ENCODE results near the gene APBB2. TPM values are rescaled to one million over a fixed set of nuclear protein-coding genes. Genes with fewer than 3 reads are reported as not detected.

The APBB2 gene
- total RNA-seq, 2 experiments from 2014 or later: 1.5 to 1.7 TPM

DNA sequence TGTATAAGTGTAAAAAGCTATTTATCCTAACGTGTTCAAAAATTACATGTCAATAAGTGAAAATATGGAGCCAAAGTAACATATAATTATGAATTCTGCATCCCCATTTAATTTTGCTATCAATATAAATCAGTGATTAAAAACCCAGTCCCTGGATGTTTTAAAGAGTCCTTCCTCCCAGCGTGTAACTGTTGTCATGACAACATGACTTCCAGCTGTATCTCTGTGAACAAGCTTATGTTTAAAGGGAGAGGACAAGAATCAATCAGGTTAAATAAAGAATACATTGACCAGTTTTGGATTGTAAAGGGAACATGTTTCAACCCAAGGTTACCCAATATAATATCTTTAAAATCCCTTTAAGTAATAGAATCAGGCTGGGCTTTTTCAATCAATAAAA is 244.8 kb downstream of the APBB2 start:
- POLR2A ChIA-PET: no interaction called here
- no peak for DNase-seq
- no peaks in the 10 kb centered on the region for H3K9me3 Mint-ChIP-seq
- intact Hi-C loops (cut with micrococcal nuclease): no loop called here
- H3K27ac Mint-ChIP-seq: no peak overlapping the region
- no peaks in the 10 kb centered on the region for H3K4me1 Mint-ChIP-seq (ENCODE audit: low read depth)
- no peak overlapping the region for H3K4me3 Mint-ChIP-seq
- CTCF ChIA-PET: no interaction called here
- H3K36me3 Mint-ChIP-seq: no peaks in the 10 kb centered on the region
- H3K27me3 Mint-ChIP-seq: peaks cover 6% of the 10 kb centered on the region

DNA sequence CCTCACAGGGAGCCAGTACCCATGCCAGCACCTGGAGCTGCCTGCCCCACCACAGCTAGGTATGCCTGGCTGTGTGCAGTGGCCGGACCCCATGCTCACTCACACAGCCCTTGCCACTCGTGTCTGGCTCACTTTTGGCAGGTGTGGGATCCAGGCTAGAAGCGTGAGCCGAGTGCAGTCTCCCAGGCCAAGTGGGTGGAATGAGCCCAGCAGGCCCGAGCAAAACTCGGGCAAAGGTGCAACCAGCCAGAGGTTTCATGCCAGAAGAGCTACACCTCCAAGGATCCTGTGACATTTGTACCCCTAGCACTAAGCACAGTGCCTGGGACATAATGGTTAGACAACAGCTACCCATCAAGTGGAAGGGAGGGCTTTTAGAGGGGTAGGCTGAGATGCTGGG is 246.8 kb downstream of the APBB2 start:
- H3K4me3 Mint-ChIP-seq: no peak overlapping the region
- peaks cover 3% of the 10 kb centered on the region for H3K27me3 Mint-ChIP-seq
- no peaks in the 10 kb centered on the region for H3K4me1 Mint-ChIP-seq (ENCODE audit: low read depth)
- H3K9me3 Mint-ChIP-seq: no peaks in the 10 kb centered on the region
- H3K27ac Mint-ChIP-seq: no peak overlapping the region
- DNase-seq: no peak
- POLR2A ChIA-PET: no interaction called here
- no peaks in the 10 kb centered on the region for H3K36me3 Mint-ChIP-seq
- intact Hi-C loops (cut with micrococcal nuclease): no loop called here
- CTCF ChIA-PET: interaction anchor here (1.2 to 1.4 kb wide), 2 partner anchors 9 kb away, joined by 3 to 7 read pairs; no protein-coding TSS in a partner anchor

DNA sequence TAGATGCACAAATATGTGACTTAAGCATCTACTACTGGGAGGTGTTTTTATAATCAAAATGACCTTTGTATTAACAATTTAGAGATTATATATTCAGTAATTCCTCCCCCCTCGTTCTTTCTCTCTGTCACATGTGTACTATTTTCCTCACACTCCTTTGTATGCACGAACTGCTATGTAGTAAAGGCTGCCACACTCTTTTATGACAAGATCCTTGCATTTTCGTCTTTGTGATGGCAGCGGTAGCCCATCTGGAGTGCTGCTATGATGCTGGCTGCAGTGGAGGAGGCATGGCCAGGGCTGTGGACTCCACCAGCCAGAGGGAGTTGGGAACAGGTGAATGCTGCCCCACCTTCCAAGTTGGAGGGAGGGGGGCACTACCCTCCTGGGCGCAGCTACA is 248.3 kb downstream of the APBB2 start:
- POLR2A ChIA-PET: no interaction called here
- H3K9me3 Mint-ChIP-seq: no peaks in the 10 kb centered on the region
- intact Hi-C loops (cut with micrococcal nuclease): no loop called here
- H3K36me3 Mint-ChIP-seq: no peaks in the 10 kb centered on the region
- no peaks in the 10 kb centered on the region for H3K4me1 Mint-ChIP-seq (ENCODE audit: low read depth)
- peaks cover 3% of the 10 kb centered on the region for H3K27me3 Mint-ChIP-seq
- H3K27ac Mint-ChIP-seq: no peak overlapping the region
- CTCF ChIA-PET: no interaction called here
- H3K4me3 Mint-ChIP-seq: no peak overlapping the region
- no peak for DNase-seq

DNA sequence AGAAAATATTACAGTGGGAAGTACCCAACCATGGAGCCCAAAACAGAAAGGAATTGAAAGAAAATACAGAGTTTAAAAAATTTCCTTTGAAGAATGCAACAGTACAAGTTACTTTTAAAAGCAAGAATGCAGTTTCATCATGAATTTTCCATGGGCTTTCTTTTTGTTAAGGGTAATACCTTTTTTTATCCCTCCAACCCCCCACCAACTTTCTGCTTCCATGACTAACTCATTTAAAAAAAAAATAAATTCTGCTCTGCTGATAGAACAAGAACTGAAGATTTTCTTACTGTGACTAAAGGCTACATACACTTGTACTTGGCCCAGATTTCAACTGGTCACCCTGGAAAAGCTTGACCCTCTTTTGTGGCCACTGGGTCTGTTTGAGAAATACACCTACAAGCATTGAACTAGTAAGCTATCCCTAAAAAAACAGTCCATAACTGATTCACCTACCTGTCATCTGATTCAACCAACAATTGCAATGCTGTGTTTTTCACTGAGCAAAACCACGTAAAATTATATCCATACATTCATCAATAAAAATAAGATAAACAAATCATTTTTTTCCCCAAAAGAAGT is 250.4 kb downstream of the APBB2 start:
- H3K9me3 Mint-ChIP-seq: no peaks in the 10 kb centered on the region
- ChIA-PET POLR2A (no interaction called here), CTCF (interaction anchor here (0.7 kb wide), 1 partner anchor 12 kb away, joined by 3 read pairs; no protein-coding TSS in a partner anchor)
- H3K4me3 Mint-ChIP-seq: no peak overlapping the region
- no peaks in the 10 kb centered on the region for H3K4me1 Mint-ChIP-seq (ENCODE audit: low read depth)
- intact Hi-C loops (cut with micrococcal nuclease): no loop called here
- no peak overlapping the region for H3K27ac Mint-ChIP-seq
- no peak for DNase-seq
- H3K36me3 Mint-ChIP-seq: no peaks in the 10 kb centered on the region
- no peaks in the 10 kb centered on the region for H3K27me3 Mint-ChIP-seq

DNA sequence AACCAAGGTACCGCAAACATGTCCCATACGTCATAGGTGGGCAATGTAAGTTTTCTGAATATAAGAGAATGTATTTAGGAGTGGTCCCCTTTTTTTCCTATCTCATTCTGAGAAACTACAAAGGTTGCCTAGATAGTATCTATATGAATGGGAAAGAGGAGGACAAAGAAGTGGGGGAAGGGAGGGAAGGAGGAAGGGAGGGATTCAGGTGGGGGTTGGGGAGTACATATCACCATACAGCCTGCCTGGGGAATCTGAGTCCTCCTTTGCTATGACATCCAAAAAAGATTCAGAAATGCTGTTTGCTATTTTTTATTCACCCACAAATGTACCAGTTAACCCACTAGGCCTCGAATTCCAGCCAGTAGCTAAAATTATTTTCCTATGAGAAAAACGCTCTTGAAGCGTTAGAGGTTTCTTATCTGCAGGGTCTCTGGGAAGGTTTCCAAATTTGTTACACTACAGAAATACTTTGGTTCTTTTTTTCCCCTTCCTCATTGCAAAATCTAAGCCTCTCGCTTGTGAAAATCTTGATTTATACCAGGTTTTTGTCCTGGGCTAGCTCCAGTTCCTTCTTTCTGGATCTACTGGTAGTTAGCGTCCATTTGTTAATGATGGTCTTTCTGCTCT is 251.7 kb downstream of the APBB2 start:
- ChIA-PET CTCF (no interaction called here), POLR2A (no interaction called here)
- intact Hi-C loops (cut with micrococcal nuclease): no loop called here
- H3K4me3 Mint-ChIP-seq: no peak overlapping the region
- no peaks in the 10 kb centered on the region for H3K36me3 Mint-ChIP-seq
- H3K9me3 Mint-ChIP-seq: no peaks in the 10 kb centered on the region
- H3K4me1 Mint-ChIP-seq (ENCODE audit: low read depth): no peaks in the 10 kb centered on the region
- H3K27me3 Mint-ChIP-seq: no peaks in the 10 kb centered on the region
- no peak overlapping the region for H3K27ac Mint-ChIP-seq
- no peak for DNase-seq

DNA sequence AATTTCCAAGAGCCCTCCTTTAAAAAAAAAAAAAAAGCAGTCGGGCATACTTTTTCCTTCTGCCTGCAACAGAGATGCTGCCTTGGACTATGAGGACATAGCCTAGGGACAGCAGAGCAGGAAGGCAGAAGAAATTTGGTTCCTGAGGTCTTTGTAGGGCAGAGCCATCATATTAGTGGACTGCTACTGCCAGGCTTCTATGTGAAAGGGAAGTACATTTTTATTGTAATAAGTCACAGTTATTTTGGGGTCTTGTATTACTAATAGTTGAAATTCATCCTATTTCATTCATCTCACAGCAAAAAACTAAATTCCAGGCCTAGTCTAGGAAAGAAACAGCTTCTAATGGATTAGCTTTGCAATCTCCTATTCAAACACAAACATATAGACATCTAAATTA is 253.4 kb downstream of the APBB2 start:
- Mint-ChIP-seq H3K4me1 (ENCODE audit: low read depth) (no peaks in the 10 kb centered on the region), H3K9me3 (no peaks in the 10 kb centered on the region), H3K27ac (no peak overlapping the region), H3K4me3 (no peak overlapping the region), H3K36me3 (no peaks in the 10 kb centered on the region), H3K27me3 (no peaks in the 10 kb centered on the region)
- CTCF ChIA-PET: no interaction called here
- POLR2A ChIA-PET: no interaction called here
- intact Hi-C loops (cut with micrococcal nuclease): no loop called here
- no peak for DNase-seq

DNA sequence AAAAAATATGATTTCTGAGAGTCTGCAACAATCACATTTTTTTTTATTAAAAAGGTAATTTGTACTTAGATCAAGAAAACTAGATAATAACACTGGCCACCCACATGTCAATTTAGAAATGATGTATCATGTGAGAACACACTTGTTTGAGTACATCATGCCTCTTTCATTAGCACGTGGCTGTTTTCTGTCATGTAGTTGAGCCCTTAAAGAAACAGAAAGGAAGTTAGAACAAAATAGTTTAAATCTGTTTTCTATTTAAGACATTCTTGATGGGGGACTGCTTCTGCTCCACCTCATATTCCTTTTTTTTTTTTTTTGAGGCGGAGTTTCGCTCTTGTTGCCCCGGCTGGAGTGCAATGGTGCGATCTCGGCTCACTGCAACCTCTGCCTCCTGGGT is 257.1 kb downstream of the APBB2 start:
- no peak for DNase-seq
- Mint-ChIP-seq H3K4me3 (no peak overlapping the region), H3K9me3 (no peaks in the 10 kb centered on the region), H3K4me1 (ENCODE audit: low read depth) (no peaks in the 10 kb centered on the region), H3K27me3 (no peaks in the 10 kb centered on the region), H3K27ac (no peak overlapping the region), H3K36me3 (no peaks in the 10 kb centered on the region)
- intact Hi-C loops (cut with micrococcal nuclease): no loop called here
- CTCF ChIA-PET: no interaction called here
- POLR2A ChIA-PET: no interaction called here

DNA sequence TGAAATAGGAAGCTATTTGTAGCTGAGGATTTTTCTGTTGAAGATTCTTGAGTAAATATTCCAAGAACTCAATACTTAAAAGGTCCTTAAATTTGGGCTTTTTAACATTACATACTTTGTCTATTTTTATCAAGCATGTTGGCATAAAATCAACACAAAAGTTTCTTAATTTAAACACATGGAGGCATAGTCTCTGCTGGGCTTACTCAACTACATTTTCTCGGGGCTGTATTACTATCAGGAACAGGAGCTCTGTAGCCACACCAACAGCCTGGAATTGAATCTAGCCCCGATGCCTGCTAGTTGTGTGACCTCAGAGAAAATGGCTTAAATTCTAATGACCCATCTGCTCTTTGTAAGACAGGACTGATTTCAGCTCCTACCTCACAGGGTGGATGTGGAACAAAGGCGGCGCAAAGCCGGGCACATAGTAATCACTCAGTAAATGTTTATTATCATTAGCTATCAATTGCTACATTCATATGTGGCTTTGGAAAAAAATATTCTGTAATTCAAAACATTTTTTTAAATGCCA is 257.6 kb downstream of the APBB2 start:
- ChIA-PET CTCF (no interaction called here), POLR2A (no interaction called here)
- H3K27me3 Mint-ChIP-seq: no peaks in the 10 kb centered on the region
- no peak overlapping the region for H3K4me3 Mint-ChIP-seq
- DNase-seq: no peak
- no peaks in the 10 kb centered on the region for H3K36me3 Mint-ChIP-seq
- no peak overlapping the region for H3K27ac Mint-ChIP-seq
- H3K4me1 Mint-ChIP-seq (ENCODE audit: low read depth): no peaks in the 10 kb centered on the region
- intact Hi-C loops (cut with micrococcal nuclease): no loop called here
- H3K9me3 Mint-ChIP-seq: no peaks in the 10 kb centered on the region

DNA sequence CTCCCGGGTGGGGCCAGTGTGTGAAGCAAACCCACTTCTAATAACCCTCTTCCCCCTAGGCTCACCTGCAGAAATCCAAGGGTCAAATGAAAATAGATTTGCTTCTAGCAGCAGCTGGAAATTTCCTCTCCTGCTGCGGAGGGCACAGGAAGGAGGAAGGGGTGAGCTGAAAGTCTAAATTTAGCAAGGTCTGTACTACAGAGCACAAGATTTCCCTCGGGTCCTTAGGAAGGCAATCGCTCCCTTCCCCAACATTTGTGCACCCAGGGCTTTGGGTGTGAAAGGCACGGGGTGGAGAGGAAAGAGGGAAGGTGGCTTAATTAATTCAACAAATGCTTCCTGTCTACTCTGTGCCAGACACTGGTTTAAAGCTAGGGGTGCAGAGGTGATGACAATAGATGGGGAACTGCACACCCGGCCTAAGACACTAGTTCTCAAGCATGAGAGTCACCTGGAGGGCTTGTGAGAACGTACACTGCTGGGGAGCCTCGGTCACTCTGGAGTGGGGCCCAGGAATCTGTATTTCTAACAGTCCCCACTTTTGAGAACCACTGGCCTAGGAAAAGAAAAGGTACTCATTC is 260.2 kb downstream of the APBB2 start:
- no peak for DNase-seq
- no peak overlapping the region for H3K27ac Mint-ChIP-seq
- no peaks in the 10 kb centered on the region for H3K36me3 Mint-ChIP-seq
- intact Hi-C loops (cut with micrococcal nuclease): no loop called here
- H3K4me3 Mint-ChIP-seq: no peak overlapping the region
- POLR2A ChIA-PET: no interaction called here
- H3K9me3 Mint-ChIP-seq: no peaks in the 10 kb centered on the region
- CTCF ChIA-PET: no interaction called here
- no peaks in the 10 kb centered on the region for H3K27me3 Mint-ChIP-seq
- H3K4me1 Mint-ChIP-seq (ENCODE audit: low read depth): no peaks in the 10 kb centered on the region

DNA sequence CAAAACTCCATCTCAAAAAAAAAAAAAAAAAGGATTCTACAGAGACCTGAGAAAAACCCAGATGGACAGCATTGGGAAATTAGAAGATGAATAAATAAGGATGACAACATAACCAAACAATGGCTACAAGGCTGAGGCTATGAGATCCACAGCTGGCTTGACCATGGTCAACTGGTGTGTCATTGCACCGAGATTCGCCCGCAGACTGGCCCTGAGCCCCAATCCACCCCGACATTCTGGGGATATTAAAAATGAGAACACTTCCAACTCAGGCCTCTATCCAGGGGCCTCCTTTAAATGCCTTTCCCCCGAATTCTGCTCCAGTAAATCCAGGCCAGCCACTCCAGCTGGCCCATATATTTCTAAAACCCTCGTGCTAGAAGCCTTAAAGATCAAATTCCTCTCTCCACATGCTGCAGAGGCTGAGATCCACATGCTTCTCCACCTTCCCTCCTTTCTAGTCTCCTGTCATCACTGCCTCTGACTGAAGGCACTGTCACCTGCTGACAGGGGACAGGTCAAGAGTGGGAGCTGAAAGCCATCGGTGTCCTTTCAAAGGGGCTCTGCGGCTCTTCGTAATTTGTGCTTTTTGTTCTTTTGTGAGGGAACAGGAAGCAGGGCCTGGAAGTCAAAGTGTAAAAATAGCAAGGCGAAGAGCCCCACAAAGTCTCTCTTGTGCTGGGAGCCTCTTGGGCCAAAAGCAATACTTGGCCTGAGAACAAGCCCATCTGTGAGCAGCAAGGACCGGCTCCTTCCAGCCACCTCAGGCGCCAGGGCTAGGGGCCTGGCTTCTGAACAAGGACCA is 260.9 kb downstream of the APBB2 start:
- Mint-ChIP-seq H3K27me3 (no peaks in the 10 kb centered on the region), H3K9me3 (no peaks in the 10 kb centered on the region), H3K27ac (no peak overlapping the region), H3K36me3 (no peaks in the 10 kb centered on the region), H3K4me3 (no peak overlapping the region), H3K4me1 (ENCODE audit: low read depth) (no peaks in the 10 kb centered on the region)
- intact Hi-C loops (cut with micrococcal nuclease): no loop called here
- DNase-seq: no peak
- CTCF ChIA-PET: no interaction called here
- POLR2A ChIA-PET: no interaction called here

DNA sequence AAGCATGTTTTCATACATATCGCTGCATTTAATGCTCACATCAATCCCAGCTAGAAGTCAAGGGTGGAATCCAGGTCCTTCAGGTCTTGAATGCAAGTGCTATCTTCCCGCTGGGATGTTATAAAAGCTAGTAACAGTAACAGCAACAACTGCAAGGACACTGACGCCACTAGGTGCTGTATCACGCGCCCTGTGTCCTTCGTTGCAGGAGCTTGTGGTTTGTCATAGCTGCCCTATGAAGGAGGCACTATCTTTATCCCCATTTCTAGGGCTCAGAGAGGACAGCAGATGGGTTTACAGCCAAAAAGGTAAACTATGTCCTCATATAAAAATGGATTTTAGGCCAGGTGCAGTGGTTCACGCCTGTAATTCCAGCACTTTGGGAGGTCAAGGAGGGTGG is 261.7 kb downstream of the APBB2 start:
- H3K27ac Mint-ChIP-seq: no peak overlapping the region
- H3K27me3 Mint-ChIP-seq: no peaks in the 10 kb centered on the region
- no peak for DNase-seq
- no peaks in the 10 kb centered on the region for H3K9me3 Mint-ChIP-seq
- intact Hi-C loops (cut with micrococcal nuclease): no loop called here
- POLR2A ChIA-PET: no interaction called here
- no peaks in the 10 kb centered on the region for H3K36me3 Mint-ChIP-seq
- H3K4me3 Mint-ChIP-seq: no peak overlapping the region
- H3K4me1 Mint-ChIP-seq (ENCODE audit: low read depth): no peaks in the 10 kb centered on the region
- CTCF ChIA-PET: interaction anchor here (1.0 kb wide), 1 partner anchor 25 kb away, joined by 4 read pairs; no protein-coding TSS in a partner anchor

DNA sequence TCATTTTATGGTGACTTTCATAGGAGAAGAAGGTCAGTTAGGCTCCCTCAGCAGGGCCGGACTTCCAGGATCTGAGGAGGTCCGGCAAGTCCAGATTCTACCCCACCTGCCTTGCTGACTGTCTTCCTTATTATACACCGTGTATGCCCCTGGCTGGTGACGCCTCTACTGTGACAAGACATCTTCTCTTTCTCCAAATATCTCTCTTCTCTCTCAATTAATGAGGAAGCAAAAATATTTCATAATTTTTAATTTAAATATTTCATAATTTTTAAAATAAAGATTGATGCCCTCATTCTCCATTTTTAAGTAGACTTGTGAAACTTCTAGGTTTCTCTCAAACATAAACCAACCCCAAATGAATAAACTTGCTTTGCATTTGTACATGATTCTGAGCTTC is 262.1 kb downstream of the APBB2 start:
- H3K27me3 Mint-ChIP-seq: no peaks in the 10 kb centered on the region
- no peaks in the 10 kb centered on the region for H3K9me3 Mint-ChIP-seq
- no peak overlapping the region for H3K4me3 Mint-ChIP-seq
- CTCF ChIA-PET: interaction anchor here (1.0 kb wide), 1 partner anchor 24 kb away, joined by 4 read pairs; no protein-coding TSS in a partner anchor
- no peaks in the 10 kb centered on the region for H3K36me3 Mint-ChIP-seq
- no peaks in the 10 kb centered on the region for H3K4me1 Mint-ChIP-seq (ENCODE audit: low read depth)
- intact Hi-C loops (cut with micrococcal nuclease): no loop called here
- POLR2A ChIA-PET: no interaction called here
- H3K27ac Mint-ChIP-seq: no peak overlapping the region
- no peak for DNase-seq

Data from activated CD4-positive, alpha-beta memory T cell treated with anti-CD3 and anti-CD28 coated beads for 36 hours (primary cell).